Stimulated activated CD4-positive, alpha-beta T cell treated with anti-CD3 and anti-CD28 coated beads, Interleukin-12 subunit alpha, Interleukin-12 subunit beta, amount 100 ng/mL, for 48 hours (primary cell): Measurements from ENCODE around the gene SNAPC2.
"Not testable (repeated sequence)": the region's sequence is repeated elsewhere in the genome, so short reads cannot be mapped to it uniquely, and the experiment has no call there.

Experiments used
- DNase-seq, 3 donors: peaks; one replicate each; pipeline ENCODE4 v3.0.0-alpha.2; 2020; ENCODE audit warnings: low read depth in 2 of 3, low spot score in 1 of 3

Gene SNAPC2

GRCh38 chr19:7908742-7909461 lies 11.2 kb upstream of the SNAPC2 start:
- DNase-seq = no peak

DNA sequence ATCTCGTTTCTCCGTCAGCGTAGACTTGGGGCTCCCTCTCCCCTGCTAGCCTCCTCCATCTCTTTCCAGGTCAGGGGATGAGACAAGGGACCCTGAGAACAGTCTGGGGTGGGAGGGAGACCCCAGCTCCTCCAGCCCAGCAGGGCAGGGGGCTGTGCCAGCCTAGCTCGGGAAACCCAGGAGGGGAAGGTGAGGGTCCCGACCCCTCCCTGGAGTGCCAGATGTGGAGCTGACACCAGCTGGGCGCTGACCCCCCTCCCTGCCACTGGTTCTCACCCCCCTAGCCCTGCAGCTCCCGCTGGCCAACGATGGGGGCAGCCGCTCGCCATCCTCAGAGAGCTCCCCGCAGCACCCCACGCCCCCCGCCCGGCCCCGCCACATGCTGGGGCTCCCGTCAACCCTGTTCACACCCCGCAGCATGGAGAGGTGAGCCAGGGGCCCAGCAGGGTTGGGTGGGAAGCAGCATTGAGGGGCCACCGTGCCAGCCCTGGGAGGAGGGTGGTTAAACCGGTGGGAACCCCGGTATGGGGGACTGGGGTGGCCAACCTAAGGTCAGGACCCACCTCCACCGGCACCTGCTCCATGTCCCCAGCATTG lies 10.6 kb upstream of the SNAPC2 start:
- DNase-seq = no peak

DNA sequence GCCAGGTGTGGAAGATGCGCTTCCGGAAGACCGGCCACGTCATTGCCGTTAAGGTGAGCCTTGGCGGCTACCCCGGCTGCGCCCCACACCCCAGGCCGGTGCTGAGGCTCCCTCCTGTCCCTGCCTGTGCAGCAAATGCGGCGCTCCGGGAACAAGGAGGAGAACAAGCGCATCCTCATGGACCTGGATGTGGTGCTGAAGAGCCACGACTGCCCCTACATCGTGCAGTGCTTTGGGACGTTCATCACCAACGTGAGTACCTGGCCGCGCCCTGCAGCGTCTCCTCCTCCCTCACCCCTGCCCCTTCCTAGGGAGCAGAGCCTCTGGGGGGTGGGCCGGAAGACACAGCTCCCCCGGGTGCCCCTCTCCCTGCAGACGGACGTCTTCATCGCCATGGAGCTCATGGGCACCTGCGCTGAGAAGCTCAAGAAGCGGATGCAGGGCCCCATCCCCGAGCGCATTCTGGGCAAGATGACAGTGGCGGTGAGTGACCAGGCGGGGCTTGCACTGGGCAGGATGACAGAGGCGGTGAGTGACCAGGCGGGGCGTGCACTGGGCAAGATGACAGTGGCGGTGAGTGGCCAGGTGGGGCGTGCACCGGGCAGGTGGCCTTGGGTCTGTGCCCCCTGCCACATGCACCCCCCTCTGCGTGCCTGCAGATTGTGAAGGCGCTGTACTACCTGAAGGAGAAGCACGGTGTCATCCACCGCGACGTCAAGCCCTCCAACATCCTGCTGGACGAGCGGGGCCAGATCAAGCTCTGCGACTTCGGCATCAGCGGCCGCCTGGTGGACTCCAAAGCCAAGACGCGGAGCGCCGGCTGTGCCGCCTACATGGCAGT lies 9.6 kb upstream of the SNAPC2 start:
- DNase-seq = no peak

GRCh38 chr19:7911508-7912143 lies 8.5 kb upstream of the SNAPC2 start:
- no peak for DNase-seq

DNA sequence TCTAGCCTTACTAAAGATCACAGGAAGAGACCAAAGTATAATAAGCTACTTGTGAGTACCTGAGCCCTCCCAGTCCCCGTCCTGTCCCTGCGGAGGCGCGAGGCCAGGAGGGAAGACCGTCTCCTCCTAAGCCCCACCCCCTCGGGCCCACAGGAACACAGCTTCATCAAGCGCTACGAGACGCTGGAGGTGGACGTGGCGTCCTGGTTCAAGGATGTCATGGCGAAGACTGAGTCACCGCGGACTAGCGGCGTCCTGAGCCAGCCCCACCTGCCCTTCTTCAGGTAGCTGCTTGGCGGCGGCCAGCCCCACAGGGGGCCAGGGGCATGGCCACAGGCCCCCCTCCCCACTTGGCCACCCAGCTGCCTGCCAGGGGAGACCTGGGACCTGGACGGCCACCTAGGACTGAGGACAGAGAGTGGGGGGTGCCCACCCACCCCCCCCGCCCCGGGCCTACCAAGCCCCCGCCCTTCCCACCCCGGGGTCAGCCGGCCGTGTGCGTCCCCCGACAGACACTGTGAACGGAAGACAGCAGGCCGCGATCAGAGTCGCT lies 7.9 kb upstream of the SNAPC2 start:
- no peak for DNase-seq

DNA sequence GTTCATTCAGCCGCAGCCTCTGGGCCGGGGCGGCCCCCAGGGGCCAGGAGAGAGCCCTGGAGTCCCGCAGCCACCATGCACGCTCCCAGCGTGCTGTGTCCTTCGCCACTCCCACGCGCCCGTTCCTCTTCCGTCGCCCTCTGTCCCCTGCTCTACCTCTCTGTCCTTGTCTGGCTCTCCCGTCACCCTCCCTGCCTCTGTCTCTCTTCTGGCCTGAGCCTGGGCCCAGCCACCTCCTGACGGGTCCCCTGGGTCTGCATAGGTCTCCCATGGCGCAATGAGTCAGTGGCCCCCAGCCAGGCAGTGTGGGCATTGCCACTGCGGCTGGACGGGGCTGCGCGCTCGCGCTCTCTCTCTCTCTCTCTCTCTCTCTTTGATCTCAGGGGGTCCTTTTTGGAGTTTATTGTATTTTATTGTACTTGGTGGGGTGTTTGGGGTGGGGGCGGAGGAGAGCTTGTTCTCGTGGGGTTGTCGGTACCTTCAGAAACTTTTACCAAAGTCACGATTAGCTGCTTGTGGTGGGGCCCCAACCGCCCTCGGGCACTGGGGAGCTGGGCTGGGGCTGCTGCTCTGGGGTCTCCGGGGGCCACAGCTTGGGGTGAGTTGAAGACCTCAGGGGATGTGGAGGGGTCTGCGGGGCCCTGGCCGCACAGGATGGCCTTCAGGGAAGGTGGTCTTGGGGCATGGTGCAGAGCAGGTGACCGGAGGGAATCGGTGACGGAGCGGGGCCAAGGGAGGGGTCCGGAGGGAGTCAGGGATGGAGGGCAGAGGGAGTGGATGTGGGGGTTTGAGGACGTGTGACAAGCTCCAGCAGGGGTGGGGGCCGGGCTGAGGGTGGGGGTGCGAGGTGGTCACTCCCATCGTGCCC lies 7.2 kb upstream of the SNAPC2 start:
- DNase-seq = no peak

DNA sequence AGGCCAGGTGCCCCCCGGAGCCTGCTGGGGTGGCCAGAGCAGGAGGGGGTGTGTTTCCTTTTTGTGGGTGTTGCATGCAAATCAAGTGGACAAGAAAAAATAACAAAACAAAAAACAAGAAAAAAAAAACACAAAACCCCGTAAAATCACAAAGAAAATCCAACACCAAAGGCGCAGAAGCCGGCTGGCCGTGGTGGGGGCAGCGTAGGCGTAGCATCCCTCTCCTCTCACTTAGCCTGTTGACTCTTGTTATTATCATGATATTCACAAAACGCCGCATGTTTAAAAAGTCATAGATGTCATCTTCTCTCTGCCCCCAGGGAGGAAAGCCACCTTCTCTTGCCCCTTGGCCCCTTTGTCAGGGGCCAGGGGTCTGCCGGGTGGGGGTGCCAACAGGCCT lies 6.5 kb upstream of the SNAPC2 start:
- no peak for DNase-seq

DNA sequence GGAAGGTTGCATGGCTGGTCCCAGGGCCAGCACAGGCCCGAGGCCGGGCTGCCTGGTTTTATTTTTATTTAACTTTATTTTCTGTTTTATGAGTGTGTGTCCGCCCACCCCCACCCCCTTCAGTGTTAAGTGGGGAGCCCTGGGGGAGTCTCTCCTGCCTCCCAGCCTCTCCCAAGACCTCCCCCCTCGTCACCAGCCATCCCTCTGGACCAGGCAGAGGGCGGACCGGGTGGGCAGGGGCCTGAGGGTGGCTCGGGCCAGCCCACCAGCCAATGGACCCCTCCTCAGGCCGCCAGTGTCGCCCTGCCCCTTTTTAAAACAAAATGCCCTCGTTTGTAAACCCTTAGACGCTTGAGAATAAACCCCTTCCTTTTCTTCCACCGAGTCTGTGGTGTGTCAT lies 6.0 kb upstream of the SNAPC2 start:
- no peak for DNase-seq

- DNase-seq = no peak
These were observed 5.5 kb upstream of the SNAPC2 start, which contains the start of gene TGFBR3L for GRCh38 chr19:7914598-7915045. Gene TGFBR3L, plus strand, starts transcription at chr19:7914830.

DNA sequence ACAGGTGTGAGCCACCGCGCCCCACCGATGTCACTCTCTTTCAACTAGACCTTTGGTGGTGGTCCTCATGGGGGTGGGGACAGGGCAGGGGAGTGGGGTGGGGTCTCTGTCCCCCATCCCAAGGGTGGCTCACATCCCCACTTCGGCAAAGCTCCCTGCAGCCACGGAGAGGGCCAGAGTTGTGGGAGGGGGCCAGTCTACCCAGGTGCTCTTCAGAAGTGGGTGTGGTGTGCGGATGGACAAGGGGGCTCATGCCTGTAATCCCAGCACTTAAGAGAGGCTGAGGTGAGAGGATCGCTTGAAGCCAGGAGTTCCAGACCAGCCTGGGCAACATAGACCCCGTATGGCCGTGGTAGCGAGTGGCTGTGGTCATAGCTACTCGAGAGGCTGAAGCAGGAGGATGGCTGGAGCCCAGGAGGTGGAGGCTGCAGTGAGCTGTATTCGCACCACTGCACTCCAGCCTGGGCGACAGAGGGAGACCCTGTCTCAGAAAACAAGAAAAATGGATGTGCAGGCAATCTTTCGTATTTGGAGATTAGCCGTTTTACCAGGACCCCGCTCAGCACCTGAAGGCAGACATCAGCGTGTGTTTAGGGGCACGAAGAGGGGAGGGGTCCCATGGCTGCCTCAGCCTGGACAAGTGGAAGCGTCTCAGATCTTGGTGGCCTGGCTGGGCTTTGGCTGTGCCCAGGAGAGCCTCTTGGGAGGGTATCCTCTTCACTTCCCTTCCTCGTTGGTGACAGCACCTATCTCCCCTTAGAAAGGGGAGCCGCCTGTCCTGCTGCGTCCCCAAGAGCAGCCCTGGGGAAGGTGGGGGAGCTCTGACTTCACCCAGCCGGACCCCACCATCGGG lies 4.7 kb upstream of the SNAPC2 start:
- DNase-seq = no peak

GRCh38 chr19:7916103-7916954 lies 3.8 kb upstream of the SNAPC2 start:
- DNase-seq = peak; percentile 37 to 53 (median 44)

DNA sequence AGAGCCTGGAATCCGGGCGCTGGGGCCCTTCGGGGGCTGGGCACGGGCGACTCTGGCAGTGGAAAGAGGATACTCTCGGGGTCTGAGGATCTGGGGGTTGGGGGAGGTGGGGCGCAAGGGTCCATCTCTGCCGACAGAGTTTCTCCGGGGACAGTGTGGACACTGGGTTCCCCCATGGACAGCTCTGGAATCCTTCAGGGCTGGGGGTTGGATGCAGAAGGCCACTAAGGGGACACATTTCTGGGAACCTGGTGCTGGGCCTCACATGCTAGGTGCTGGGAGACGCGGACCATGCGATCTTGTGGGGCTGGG lies 3.2 kb upstream of the SNAPC2 start:
- no peak for DNase-seq

DNA sequence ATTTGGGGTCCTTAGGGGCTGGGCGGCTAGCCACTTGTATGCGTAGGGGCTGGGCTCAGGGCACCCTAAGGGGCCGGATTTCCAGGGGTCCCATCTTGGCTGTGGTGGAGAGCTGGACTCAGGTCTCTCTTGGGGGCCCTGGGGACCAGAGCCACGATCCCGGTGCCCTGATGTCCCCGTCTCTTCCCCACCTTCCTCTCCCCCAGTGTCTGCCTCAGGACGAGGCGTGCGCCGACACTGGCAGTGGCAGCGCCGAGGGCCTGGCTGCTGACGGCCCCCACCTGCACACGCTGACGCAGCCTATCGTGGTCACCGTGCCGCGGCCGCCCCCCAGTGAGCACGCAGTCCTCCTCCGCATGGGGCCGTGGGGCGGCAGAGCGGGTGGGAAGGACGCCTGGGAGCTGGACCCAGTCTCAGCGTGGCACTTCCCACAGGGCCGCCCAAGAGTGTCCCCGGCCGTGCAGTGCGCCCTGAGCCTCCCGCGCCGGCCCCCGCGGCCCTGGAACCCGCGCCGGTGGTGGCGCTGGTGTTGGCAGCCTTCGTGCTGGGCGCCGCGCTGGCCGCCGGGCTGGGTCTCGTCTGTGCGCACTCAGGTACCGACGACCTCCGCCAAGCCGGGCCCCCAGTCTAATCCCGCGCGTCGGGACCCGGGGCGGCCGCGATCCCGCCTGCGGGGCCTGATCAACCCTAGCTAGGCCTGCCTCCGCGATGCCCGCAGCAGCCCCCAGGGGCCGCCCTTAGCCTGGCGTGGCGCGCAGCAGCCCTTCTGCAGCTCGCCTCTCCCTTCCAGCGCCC lies 2.7 kb upstream of the SNAPC2 start:
- DNase-seq = peak in 2 of 3 donors; percentile 30 to 39

DNA sequence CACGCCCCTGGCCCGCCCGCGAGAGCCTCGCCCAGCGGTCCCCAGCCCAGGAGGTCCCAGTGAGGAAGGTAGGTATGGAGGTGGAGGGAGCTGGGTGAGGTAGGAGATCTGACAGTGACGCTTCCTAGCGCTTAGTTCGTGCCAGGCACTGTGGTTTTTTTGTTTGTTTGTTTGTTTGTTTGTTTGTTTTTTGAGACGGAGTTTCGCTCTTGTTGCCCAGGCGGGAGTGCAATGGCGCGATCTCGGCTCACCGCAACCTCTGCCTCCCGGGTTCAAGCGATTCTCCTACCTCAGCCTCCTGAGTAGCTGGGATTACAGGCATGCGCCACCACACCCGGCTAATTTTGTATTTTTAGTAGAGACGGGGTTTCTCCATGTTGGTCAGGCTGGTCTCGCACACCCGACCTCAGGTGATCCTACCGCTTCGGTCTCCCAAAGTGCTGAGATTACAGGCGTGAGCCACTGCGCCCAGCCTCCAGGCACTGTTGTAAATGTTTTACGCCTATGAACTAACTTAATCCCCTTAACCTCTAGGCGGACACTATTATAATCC lies 2.0 kb upstream of the SNAPC2 start:
- DNase-seq = not testable (repeated sequence)

- no peak for DNase-seq
These were observed 1.3 kb upstream of the SNAPC2 start for GRCh38 chr19:7918615-7919421.

- DNase-seq = peak; percentile 99 to 100 (median 99)
These were observed 572 bp downstream of the SNAPC2 start for GRCh38 chr19:7920519-7921301.
